Effector CD8-positive, alpha-beta T cell (primary cell): ENCODE results near the gene SYNGR3.
"Not testable (repeated sequence)": the region's sequence is repeated elsewhere in the genome, so short reads cannot be mapped to it uniquely, and the experiment has no call there.

ENCODE experiments used
- DNase-seq: peaks from one replicate; lab custom pipeline; 2025; lab: John Stamatoyannopoulos, UW

Gene SYNGR3

DNA sequence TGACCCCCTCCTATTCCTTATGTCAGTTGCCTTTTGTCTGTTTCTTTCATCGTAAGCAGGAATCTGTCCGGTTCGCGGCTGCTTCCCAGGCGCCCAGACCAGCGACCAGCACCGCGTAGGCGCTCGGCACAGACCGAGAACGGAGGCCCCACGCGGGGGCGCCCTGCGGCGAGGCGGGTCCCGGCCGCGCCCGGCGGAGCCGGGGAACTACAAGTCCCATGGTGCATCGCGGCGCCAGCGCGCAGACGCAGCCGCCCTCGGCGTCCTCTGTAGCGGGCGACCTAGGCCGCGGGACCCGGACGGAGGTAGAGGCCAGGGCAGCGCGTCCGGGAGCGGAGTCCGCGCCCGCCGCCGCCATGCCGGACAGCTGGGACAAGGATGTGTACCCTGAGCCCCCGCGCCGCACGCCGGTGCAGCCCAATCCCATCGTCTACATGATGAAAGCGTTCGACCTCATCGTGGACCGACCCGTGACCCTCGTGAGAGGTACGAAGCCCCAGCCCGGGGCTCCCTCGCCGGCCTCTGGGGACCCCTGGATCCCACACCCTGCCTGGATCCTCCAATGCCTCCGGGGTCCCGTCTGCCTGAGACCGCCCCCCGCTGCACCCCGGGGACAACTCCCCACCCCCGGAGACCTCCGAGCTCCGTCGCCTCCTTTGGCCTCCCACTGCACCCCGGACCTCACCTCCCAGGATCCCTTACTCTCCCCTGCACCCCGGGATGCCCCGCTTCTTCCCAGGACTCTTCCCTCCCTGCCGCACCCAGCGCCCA lies 30.3 kb upstream of the SYNGR3 start, which contains the start of gene NDUFB10:
NDUFB10 (plus strand) TSS at position 270 of the 771 bp plus-strand sequence; CDS start at position 357, 87 bp downstream.
- peak; percentile 84 for DNase-seq

DNA sequence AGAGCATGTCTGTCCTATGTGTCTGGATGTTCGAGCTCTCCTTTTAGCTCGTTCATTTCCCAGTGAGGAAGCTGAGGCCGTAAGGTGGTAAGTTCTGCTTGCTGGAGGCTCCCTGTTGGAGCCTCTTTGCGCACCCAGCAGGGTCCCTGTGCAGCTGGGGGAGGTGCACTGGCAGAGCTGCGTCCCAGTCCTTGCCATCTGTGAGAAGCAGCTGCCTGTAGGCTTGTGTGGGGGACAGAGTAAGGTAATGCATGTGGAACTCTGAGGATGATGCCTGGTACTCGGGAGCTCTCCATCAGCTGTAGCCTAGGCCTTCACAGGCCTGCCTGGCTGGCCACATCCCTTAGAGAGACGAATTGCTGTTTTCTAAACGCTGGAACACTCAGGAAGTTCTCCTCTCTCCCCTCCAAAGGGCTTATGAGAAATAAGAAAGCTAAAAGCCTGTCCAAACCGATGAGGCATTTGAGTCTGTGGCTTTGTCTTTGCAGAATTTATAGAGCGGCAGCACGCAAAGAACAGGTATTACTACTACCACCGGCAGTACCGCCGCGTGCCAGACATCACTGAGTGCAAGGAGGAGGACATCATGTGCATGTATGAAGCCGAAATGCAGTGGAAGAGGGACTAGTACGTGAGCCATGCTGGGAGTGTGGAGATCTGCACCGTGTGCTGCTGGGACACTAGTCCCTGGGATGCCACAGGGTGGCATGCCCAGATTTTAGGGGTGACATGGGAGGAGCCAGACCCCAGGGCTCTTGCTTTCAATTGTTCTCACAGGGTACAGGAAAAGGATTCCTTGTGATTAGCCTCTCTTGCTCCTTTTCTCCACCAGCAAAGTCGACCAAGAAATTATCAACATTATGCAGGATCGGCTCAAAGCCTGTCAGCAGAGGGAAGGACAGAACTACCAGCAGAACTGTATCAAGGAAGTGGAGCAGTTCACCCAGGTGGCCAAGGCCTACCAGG lies 28.8 kb upstream of the SYNGR3 start:
- no peak for DNase-seq

- DNase-seq: no peak
Measured at GRCh38 chr16:1961651-1962067, 28.1 kb upstream of the SYNGR3 start.

- DNase-seq: not testable (repeated sequence)
Measured at GRCh38 chr16:1962161-1963153, 27.3 kb upstream of the SYNGR3 start.

DNA sequence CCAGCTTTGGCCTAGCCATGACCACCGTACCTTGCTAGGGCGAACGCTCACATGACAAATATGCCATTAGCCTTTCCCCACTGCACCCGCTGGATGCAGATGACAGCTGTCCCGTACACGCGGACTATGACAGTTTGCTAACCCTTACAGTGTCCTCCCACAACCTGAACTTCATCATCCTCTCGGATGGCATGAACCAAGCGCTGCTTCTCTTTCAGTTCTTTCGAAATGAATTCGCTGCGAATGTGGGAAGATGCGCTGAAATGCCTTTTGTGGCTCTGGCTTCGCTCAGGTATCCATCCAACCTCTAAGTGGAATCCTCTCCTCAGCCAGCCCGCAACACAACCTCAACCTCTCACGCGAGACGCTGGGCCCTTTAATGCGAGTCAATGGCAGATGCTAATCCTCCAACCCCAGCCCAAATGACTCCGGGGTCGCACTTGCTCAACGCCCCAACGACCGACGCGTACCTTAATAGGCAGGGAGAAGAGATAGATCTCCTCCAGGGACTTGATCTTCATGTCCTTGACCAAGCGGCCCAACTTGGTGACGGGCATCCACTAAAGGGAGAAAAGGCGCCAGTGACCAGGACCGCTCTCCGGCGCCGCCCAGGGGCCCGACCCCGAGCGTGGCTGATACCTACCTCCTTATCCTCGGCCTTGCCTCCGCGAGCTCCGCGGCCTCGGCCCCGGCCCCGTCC lies 25.8 kb upstream of the SYNGR3 start:
- no peak for DNase-seq

GRCh38 chr16:1964506-1965395 lies 25.0 kb upstream of the SYNGR3 start, which contains the start of gene RPS2:
RPS2 (minus strand) TSS chr16:1964826; CDS start chr16:1964625, 201 bp downstream.
- DNase-seq: peak; percentile 99

- no peak for DNase-seq
Measured at GRCh38 chr16:1965396-1966001, 24.3 kb upstream of the SYNGR3 start.

- DNase-seq: no peak
Measured at GRCh38 chr16:1966460-1966859, 23.3 kb upstream of the SYNGR3 start, which contains the start of gene RNF151. RNF151 (plus strand) TSS chr16:1966856; CDS start chr16:1966882, 26 bp downstream.

DNA sequence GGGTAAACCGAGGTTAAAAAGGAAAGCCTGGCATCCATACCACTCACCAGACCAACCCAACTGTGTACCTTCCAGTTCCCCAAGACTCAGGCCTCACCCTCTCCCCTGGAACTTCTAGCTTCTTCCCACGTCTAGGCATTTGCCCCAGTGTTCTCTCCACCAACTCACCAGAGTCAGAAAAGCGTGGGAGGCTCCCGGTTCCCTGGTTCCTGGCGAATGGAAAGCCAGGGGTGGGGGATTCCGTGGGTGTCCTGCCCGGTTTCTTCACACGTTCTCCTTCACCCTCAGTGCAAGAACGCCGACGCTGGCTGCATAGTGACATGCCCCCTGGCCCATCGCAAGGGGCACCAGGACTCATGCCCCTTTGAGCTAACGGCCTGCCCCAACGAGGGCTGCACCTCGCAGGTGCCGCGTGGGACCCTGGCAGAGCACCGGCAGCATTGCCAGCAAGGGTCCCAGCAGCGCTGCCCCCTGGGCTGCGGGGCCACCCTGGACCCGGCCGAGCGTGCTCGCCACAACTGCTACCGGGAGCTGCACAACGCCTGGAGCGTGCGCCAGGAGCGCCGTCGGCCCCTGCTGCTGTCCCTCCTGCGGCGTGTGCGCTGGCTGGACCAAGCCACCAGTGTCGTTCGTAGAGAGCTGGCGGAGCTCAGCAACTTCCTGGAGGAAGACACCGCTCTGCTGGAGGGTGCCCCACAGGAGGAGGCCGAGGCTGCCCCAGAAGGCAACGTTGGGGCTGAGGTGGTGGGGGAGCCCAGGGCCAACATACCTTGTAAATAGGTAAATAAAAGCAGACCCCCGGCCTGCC lies 21.4 kb upstream of the SYNGR3 start:
- DNase-seq: no peak

DNA sequence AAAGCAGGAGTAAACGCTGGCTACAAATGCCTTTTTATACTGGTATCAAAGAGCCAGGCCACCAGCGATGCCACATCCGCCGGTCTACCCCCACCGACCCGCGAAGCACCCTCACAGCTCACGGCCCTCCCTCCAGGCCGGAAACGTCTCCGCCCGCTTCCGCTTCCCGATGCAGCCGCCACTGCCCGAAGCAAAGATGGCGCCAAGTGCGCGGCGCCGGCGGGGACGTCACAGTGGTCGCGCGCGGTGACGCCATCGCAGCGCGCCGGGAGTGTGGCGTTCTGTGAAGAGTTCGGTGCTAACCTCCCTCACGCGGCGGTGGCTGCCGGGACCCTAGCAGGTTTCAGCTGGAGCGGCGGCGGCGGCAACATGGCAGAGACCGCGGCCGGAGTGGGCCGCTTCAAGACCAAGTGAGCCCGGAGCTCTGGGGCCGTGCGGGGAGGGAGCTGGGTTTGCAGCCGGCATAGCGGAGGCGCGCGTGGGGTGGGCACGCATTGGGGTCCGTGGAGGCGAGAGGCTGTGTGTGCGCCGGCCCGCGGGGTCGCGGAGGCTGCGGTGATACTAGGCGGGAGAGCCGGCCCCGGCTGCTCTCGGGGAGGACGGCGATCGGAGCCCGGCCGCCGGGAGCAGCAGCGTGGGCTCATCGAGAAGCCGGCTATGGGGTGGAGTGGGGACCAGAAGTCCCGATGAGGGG lies 17.8 kb upstream of the SYNGR3 start, which contains the start of gene TBL3:
TBL3 (plus strand) TSS at position 258 of the 694 bp plus-strand sequence; CDS start at position 370, 112 bp downstream.
- DNase-seq: peak; percentile 92

GRCh38 chr16:1972490-1972877 lies 17.3 kb upstream of the SYNGR3 start:
- DNase-seq: no peak

DNA sequence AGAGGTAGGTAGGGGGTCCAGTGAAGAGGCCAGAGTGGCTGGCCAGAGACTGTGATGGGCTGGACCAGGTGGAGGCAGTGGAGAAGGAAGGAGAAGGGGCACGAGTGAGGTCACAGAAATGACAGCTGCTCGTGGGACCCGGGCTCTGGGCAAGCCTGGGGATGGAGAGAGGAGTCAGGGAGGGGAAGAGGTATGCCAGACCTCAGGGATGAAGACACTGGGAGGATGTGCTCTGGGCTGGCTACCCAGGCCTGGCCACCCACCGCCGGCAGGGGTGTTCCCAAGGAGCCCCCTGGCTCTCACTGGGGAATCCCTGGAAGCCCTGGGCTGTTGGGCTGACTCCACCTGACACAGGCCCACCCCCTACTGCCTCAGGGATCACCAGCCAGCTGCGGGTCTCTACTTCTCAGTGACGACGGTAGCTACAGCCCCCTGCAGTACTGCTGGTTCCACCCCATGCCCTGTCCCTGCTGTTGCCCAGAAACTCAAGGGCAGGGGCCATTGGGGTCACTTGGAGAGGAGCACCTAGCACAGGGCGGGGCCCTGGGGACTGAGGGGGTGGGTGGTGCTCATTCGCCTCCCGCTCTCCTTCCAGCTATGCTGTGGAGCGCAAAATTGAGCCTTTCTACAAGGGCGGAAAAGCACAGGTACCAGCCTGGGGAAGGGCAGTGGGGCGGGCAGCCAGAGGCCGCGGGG lies 16.2 kb upstream of the SYNGR3 start:
- DNase-seq: no peak

- DNase-seq: no peak
Measured at GRCh38 chr16:1974157-1975070, 15.4 kb upstream of the SYNGR3 start.

DNA sequence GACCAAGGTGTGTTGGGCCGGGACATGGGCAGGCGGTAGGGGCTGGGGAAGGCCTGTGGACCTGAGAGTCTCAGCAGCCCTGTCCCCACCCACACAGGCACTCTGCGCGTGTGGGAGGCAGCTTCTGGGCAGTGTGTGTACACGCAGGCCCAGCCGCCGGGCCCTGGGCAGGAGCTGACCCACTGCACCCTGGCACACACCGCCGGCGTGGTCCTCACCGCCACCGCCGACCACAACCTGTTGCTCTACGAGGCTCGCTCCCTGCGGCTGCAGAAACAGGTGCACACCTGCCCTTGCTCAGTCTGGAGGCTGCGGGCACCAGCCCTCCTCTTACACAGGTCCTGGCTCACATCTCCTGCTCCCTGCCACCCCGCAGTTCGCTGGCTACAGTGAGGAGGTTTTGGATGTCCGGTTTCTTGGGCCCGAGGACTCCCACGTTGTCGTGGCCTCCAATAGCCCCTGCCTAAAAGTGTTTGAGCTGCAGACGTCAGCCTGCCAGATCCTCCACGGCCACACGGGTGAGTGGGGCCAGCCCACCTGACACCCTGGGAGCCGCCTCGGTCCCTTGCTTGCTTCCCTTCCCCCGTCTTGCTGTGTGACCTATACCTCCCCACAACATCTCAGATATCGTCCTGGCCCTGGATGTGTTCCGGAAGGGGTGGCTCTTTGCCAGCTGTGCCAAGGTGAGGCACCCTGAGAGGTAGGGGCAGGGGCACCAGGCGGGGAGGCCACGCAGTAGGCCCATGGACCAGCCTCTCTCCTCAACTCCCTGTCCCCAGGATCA lies 14.1 kb upstream of the SYNGR3 start:
- no peak for DNase-seq

GRCh38 chr16:1976216-1976520 lies 13.6 kb upstream of the SYNGR3 start:
- no peak for DNase-seq
